GM18951 (cell line): Measurements from ENCODE around the gene NAV2.

Experiments
- POLR2A ChIP-seq: IDR thresholded peaks from 4 replicates; pipeline ENCODE4 v1.6.1; 2011; ENCODE audit warnings: mild to moderate bottlenecking; ENCODE audit not compliant: insufficient read length, insufficient read depth; ENCODE audit errors: extremely low read depth
- in situ Hi-C: fragments of 300-500 bp; cut with MboI; formaldehyde crosslinking; loops from one replicate; pipeline ENCODE4 v1.12.0; 2022; ENCODE audit warnings: low sequenced_read_pairs, mixed read lengths, inconsistent platforms; ENCODE audit not compliant: unreplicated experiment

Gene NAV2

GRCh38 chr11:20042811-20043341 lies 330.2 kb downstream of the NAV2 start:
- no peak for TF ChIP-seq POLR2A
- in situ Hi-C loops = no loop called here

- no peak for TF ChIP-seq POLR2A
- in situ Hi-C loops = no loop called here
Measured at GRCh38 chr11:20043992-20044391, 331.4 kb downstream of the NAV2 start.

GRCh38 chr11:20045098-20045688 lies 332.6 kb downstream of the NAV2 start:
- in situ Hi-C loops = no loop called here
- no peak for TF ChIP-seq POLR2A

- in situ Hi-C loops = no loop called here
- no peak for TF ChIP-seq POLR2A
Measured at GRCh38 chr11:20046416-20046815, 333.8 kb downstream of the NAV2 start.

GRCh38 chr11:20047006-20047768 lies 334.6 kb downstream of the NAV2 start:
- no peak for TF ChIP-seq POLR2A
- in situ Hi-C loops = no loop called here

- in situ Hi-C loops = no loop called here
- no peak for TF ChIP-seq POLR2A
Measured at GRCh38 chr11:20047769-20048154, 335.1 kb downstream of the NAV2 start.

- in situ Hi-C loops = no loop called here
- TF ChIP-seq POLR2A = no peak
Measured at GRCh38 chr11:20048246-20048645, 335.6 kb downstream of the NAV2 start.

- in situ Hi-C loops = no loop called here
- no peak for TF ChIP-seq POLR2A
Measured at GRCh38 chr11:20048707-20049106, 336.1 kb downstream of the NAV2 start.

GRCh38 chr11:20049231-20049630 lies 336.6 kb downstream of the NAV2 start:
- no peak for TF ChIP-seq POLR2A
- in situ Hi-C loops = no loop called here

GRCh38 chr11:20050048-20050447 lies 337.4 kb downstream of the NAV2 start:
- in situ Hi-C loops = no loop called here
- TF ChIP-seq POLR2A = no peak

- in situ Hi-C loops = no loop called here
- TF ChIP-seq POLR2A = no peak
Measured at GRCh38 chr11:20050551-20051333, 338.1 kb downstream of the NAV2 start.

- no peak for TF ChIP-seq POLR2A
- in situ Hi-C loops = no loop called here
Measured at GRCh38 chr11:20051469-20052399, 339.1 kb downstream of the NAV2 start.
